ENCODE measurements around the gene ZBTB44.
"Not testable (repeated sequence)": the region's sequence is repeated elsewhere in the genome, so short reads cannot be mapped to it uniquely, and the experiment has no call there.

The ZBTB44 gene

GRCh38 chr11:130338667-130339066, 23.9 kb upstream of the ZBTB44 start:
- no peaks in the 10 kb centered on the region for H3K79me2 ChIP-seq (ENCODE audit: insufficient read depth, low read length)
- H3K4me3 ChIP-seq (ENCODE audit: low read length, poor library complexity, severe bottlenecking) = no peak overlapping the region
- no peaks in the 10 kb centered on the region for H3F3A ChIP-seq (ENCODE audit: low read depth)
- no peaks in the 10 kb centered on the region for H3K4me1 ChIP-seq (ENCODE audit: insufficient read depth, low read length, poor library complexity, severe bottlenecking)
- H3K9me3 ChIP-seq (ENCODE audit: insufficient read depth, low read depth, low read length) = peaks cover 8% of the 10 kb centered on the region; the same call in 1 of the 2 replicates
- H3K4me2 ChIP-seq (ENCODE audit: low read depth, low read length, poor library complexity, severe bottlenecking) = no peak overlapping the region
- H3K9ac ChIP-seq (ENCODE audit: low read depth, low read length, poor library complexity, severe bottlenecking) = no peak overlapping the region
- H3K36me3 ChIP-seq (ENCODE audit: insufficient read depth, low read length) = no peaks in the 10 kb centered on the region
- no peaks in the 10 kb centered on the region for H4K20me1 ChIP-seq (ENCODE audit: insufficient read depth, low read length, poor library complexity, severe bottlenecking)
- H3K9me2 ChIP-seq (replicated peaks; ENCODE audit: low read depth, low read length) = no peaks in the 10 kb centered on the region
- no peaks in the 10 kb centered on the region for H3K27me3 ChIP-seq (ENCODE audit: insufficient read depth, low read length, poor library complexity, severe bottlenecking)
- H2AFZ ChIP-seq (ENCODE audit: low read length) = no peak overlapping the region
- TF ChIP-seq EZH2phosphoT487 (IDR thresholded peaks at IDR 0.05; ENCODE audit: borderline replicate concordance) (no peak), CTCF (conservative IDR thresholded peaks at IDR 0.05; ENCODE audit: low read length) (no peak)

- Histone ChIP-seq H3K4me1 (ENCODE audit: insufficient read depth, low read length, poor library complexity, severe bottlenecking) (no peaks in the 10 kb centered on the region), H2AFZ (ENCODE audit: low read length) (no peak overlapping the region), H3K9ac (ENCODE audit: low read depth, low read length, poor library complexity, severe bottlenecking) (no peak overlapping the region), H3K27me3 (ENCODE audit: insufficient read depth, low read length, poor library complexity, severe bottlenecking) (no peaks in the 10 kb centered on the region), H3K4me2 (ENCODE audit: low read depth, low read length, poor library complexity, severe bottlenecking) (no peak overlapping the region), H3K36me3 (ENCODE audit: insufficient read depth, low read length) (no peaks in the 10 kb centered on the region), H3K4me3 (ENCODE audit: low read length, poor library complexity, severe bottlenecking) (no peak overlapping the region), H3K79me2 (ENCODE audit: insufficient read depth, low read length) (no peaks in the 10 kb centered on the region), H3F3A (ENCODE audit: low read depth) (no peaks in the 10 kb centered on the region), H4K20me1 (ENCODE audit: insufficient read depth, low read length, poor library complexity, severe bottlenecking) (no peaks in the 10 kb centered on the region), H3K9me2 (replicated peaks; ENCODE audit: low read depth, low read length) (no peaks in the 10 kb centered on the region), H3K9me3 (ENCODE audit: insufficient read depth, low read depth, low read length) (peaks cover 8% of the 10 kb centered on the region; the same call in 1 of the 2 replicates)
- TF ChIP-seq EZH2phosphoT487 (IDR thresholded peaks at IDR 0.05; ENCODE audit: borderline replicate concordance) (no peak), CTCF (conservative IDR thresholded peaks at IDR 0.05; ENCODE audit: low read length) (no peak)
Measured at GRCh38 chr11:130337281-130338089, 22.8 kb upstream of the ZBTB44 start.

GRCh38 chr11:130331397-130331796, 16.7 kb upstream of the ZBTB44 start:
- not testable (repeated sequence) for H3K27me3 ChIP-seq (ENCODE audit: insufficient read depth, low read length, poor library complexity, severe bottlenecking); H2AFZ ChIP-seq (ENCODE audit: low read length); H3K9ac ChIP-seq (ENCODE audit: low read depth, low read length, poor library complexity, severe bottlenecking)

More at GRCh38 chr11:130331397-130331796, 16.7 kb upstream of the ZBTB44 start:
- H4K20me1 ChIP-seq (ENCODE audit: insufficient read depth, low read length, poor library complexity, severe bottlenecking); H3F3A ChIP-seq (ENCODE audit: low read depth); H3K4me2 ChIP-seq (ENCODE audit: low read depth, low read length, poor library complexity, severe bottlenecking); H3K4me1 ChIP-seq (ENCODE audit: insufficient read depth, low read length, poor library complexity, severe bottlenecking); H3K9me3 ChIP-seq (ENCODE audit: insufficient read depth, low read depth, low read length); H3K4me3 ChIP-seq (ENCODE audit: low read length, poor library complexity, severe bottlenecking); H3K36me3 ChIP-seq (ENCODE audit: insufficient read depth, low read length); H3K9me2 ChIP-seq (replicated peaks; ENCODE audit: low read depth, low read length); H3K79me2 ChIP-seq (ENCODE audit: insufficient read depth, low read length): not testable (repeated sequence)
